Small intestine (tissue), 7 donors: ENCODE measurements around the gene SGO1. TPM values are rescaled to one million over a fixed set of nuclear protein-coding genes. Genes with fewer than 3 reads are reported as not detected.

Experiments
- DNase-seq, 2 donors: peaks; one replicate each; pipeline versions ENCODE4 v3.0.0 to v3.0.0-alpha.2; 2013
- FAIRE-seq: peaks from 2 replicates; lab custom pipeline; 2012; peaks lifted over from hg19 to GRCh38; lab: Jason Lieb, UNC
- H3K27ac ChIP-seq, 3 donors: one replicate each; pipeline ENCODE4 v1.5.1; 2013; ENCODE audit warnings: low read length in 2 of 3, mild to moderate bottlenecking in 2 of 3, control low read depth in 1 of 3, inconsistent platforms in 1 of 3, low read depth in 1 of 3, moderate library complexity in 1 of 3
- H3K27me3 ChIP-seq, 3 donors: one replicate each; pipeline ENCODE4 v1.6.1; 2013; ENCODE audit warnings: low read length in 3 of 3, inconsistent platforms in 1 of 3; ENCODE audit not compliant: control insufficient read depth in 3 of 3, insufficient read depth in 3 of 3
- H3K36me3 ChIP-seq, 3 donors: one replicate each; pipeline ENCODE4 v1.6.1; 2013; ENCODE audit warnings: low read length in 3 of 3, inconsistent platforms in 1 of 3, low read depth in 1 of 3, mild to moderate bottlenecking in 1 of 3, moderate library complexity in 1 of 3; ENCODE audit not compliant: control insufficient read depth in 3 of 3, insufficient read depth in 2 of 3
- H3K4me1 ChIP-seq, 3 donors: one replicate each; pipeline ENCODE4 v1.6.1; 2013; ENCODE audit warnings: low read length in 2 of 3, inconsistent platforms in 1 of 3, low read depth in 1 of 3, mild to moderate bottlenecking in 1 of 3, moderate library complexity in 1 of 3; ENCODE audit not compliant: control insufficient read depth in 3 of 3, insufficient read depth in 2 of 3
- H3K4me3 ChIP-seq, 3 donors: one replicate each; pipeline ENCODE4 v1.5.1; 2013; ENCODE audit warnings: low read length in 3 of 3, control low read depth in 1 of 3, inconsistent platforms in 1 of 3, low read depth in 1 of 3, mild to moderate bottlenecking in 1 of 3, moderate library complexity in 1 of 3
- H3K9me3 ChIP-seq, 2 donors: one replicate each; pipeline ENCODE4 v1.6.1; 2013; ENCODE audit warnings: low read depth in 1 of 2, low read length in 1 of 2; ENCODE audit not compliant: control insufficient read depth in 2 of 2, insufficient read depth in 1 of 2
- WGBS, 3 donors: extraction: QIAGEN DNeasy Blood & Tissue Kit; methylation state at CpG; one replicate each; pipeline ENCODE4 v1.1.7; 2013; 5-methylcytosine and 5-hydroxymethylcytosine counted together
- polyA plus RNA-seq, 4 donors: library from polyadenylated mRNA; stranded (reverse) in 3 of 4; unstranded in 1 of 4; fragments of 200-250 nt in 3 of 4; fragments of 120-200 nt in 1 of 4; gene quantifications; one replicate each; pipeline versions ENCODE4 v1.2.1 to v1.2.3, GENCODE V29; 2013
- donor health status: healthy with polysubstance abuse.
- donor health status: control.
- donor health status: control.
- donor health status: Bipolar disorder and iron deficiency.
- donor health status: healthy.

Gene SGO1
- polyA plus RNA-seq, 4 donors, result 1.6 to 5.8 (median 3.6) TPM

DNA sequence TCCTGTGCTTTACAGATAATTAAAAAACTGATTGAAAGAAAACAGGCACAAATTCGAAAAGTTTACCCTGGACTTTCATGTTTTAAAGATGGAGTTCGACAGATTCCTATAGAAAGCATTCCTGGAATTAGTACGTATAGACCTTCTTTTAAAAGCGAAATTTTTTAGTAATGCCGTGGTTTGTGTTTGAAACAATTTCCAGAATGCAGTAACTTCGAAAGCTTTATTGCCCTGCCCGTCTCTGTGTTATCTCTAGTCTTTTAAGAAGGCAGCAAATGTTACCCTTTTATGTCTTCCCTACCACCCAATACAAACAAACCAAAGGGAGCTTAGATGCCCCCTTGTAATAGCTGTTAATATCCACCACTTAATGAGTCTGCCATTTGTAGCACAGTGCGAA, 39.7 kb downstream of the SGO1 start:
- no peak overlapping the region for H3K4me3 ChIP-seq
- H3K9me3 ChIP-seq, result no peaks in the 10 kb centered on the region
- 87 to 89% (median 88%) methylated on average over 8 of the region's 8 CpGs for WGBS, 3 donors
- no peaks in the 10 kb centered on the region for H3K27me3 ChIP-seq
- H3K36me3 ChIP-seq, result peaks cover 0 to 10% (median 7%) of the 10 kb centered on the region in 3 donors
- FAIRE-seq, result no peak
- H3K27ac ChIP-seq, result no peak overlapping the region
- H3K4me1 ChIP-seq, result no peaks in the 10 kb centered on the region
- no peak for DNase-seq

- DNase-seq, result no peak
- Histone ChIP-seq H3K4me3 (no peak overlapping the region), H3K27me3 (no peaks in the 10 kb centered on the region), H3K36me3 (peaks cover 0 to 10% (median 7%) of the 10 kb centered on the region in 3 donors), H3K27ac (no peak overlapping the region), H3K4me1 (no peaks in the 10 kb centered on the region), H3K9me3 (no peaks in the 10 kb centered on the region)
- FAIRE-seq, result no peak
- 90 to 93% (median 91%) methylated on average over 2 of the region's 2 CpGs for WGBS, 3 donors
These were observed 40.1 kb downstream of the SGO1 start for GRCh38 chr3:20145874-20146273.

GRCh38 chr3:20143519-20143918, 42.5 kb downstream of the SGO1 start:
- WGBS, 3 donors, result 96 to 100% (median 98%) methylated on average over 2 of the region's 2 CpGs
- no peaks in the 10 kb centered on the region for H3K4me1 ChIP-seq
- H3K27ac ChIP-seq, result no peak overlapping the region
- H3K9me3 ChIP-seq, result no peaks in the 10 kb centered on the region
- peaks cover 0 to 12% (median 10%) of the 10 kb centered on the region in 3 donors for H3K36me3 ChIP-seq
- FAIRE-seq, result no peak
- no peaks in the 10 kb centered on the region for H3K27me3 ChIP-seq
- no peak for DNase-seq
- no peak overlapping the region for H3K4me3 ChIP-seq

DNA sequence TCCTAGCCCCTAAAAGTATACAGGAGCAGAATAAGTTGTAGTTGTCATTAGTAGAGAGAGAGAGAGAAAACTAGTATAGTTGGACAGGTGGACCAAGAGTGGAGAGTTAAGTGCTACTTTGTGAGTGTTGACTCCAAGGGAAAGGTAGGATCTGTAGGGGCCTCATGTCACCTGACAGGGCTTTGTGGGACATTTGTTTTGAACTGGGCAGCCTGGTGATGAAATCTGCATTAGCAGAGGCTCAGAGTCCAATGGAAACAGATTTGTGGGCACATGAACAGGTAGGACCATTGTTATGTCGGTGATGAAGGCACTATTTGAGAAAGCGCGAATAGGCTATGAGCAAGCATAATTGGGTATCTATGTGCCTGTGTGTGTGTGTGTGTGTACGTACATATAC, 43.5 kb downstream of the SGO1 start:
- Histone ChIP-seq H3K36me3 (peaks cover 0 to 13% (median 6%) of the 10 kb centered on the region in 3 donors), H3K9me3 (no peaks in the 10 kb centered on the region), H3K27me3 (no peaks in the 10 kb centered on the region), H3K4me1 (no peaks in the 10 kb centered on the region), H3K27ac (no peak overlapping the region), H3K4me3 (no peak overlapping the region)
- FAIRE-seq (no peak), DNase-seq (peak in 1 of 2 donors; percentile 31)
- WGBS, 3 donors, result 96 to 97% (median 97%) methylated on average over 4 of the region's 4 CpGs

- FAIRE-seq (no peak), DNase-seq (peak in 1 of 2 donors; percentile 10)
- peaks cover 0 to 14% (median 7%) of the 10 kb centered on the region in 3 donors for H3K36me3 ChIP-seq
- no peak overlapping the region for H3K27ac ChIP-seq
- no peaks in the 10 kb centered on the region for H3K27me3 ChIP-seq
- WGBS, 3 donors, result 64 to 91% (median 89%) methylated on average over 7 of the region's 7 CpGs
- H3K4me1 ChIP-seq, result no peaks in the 10 kb centered on the region
- no peaks in the 10 kb centered on the region for H3K9me3 ChIP-seq
- H3K4me3 ChIP-seq, result no peak overlapping the region
These were observed 44.2 kb downstream of the SGO1 start for GRCh38 chr3:20141851-20142250.

DNA sequence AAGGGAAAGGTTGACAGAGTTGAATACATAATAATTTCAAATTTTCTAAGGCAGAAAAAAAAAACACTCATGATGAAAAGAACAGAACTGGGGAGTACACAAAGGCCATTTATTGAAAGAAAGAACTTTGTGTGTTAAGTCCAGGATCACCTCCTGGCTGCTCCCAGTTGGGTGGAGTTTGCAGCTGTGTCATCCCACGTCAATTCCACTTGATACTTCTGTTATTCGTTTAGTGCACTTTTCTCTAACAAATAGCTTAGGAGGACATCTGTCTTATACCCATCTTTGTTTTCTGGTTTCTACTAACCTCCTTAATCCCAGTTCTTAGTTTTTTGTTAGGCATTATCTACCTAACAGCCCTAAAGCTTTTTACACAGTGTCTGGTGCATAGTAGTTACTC, 44.7 kb downstream of the SGO1 start:
- no peak overlapping the region for H3K27ac ChIP-seq
- no peak for FAIRE-seq

DNA sequence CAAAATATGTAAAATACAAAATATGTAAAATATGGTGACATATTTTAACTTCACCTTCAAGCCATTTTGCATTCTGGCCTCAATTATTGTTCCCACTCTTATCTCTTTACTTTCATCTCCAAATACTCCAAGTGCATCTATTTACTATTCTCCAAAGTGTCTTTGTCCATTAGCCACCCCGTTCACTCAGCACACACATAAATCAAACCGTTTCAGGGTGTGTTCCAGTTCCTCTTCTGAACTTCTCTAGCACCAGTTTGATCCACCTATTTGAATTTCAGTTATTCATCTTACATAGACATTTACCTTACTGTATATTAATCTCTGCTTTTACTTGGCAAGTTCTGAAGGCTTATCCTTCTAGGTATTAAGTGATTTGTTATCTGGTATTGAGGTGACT, 45.1 kb downstream of the SGO1 start:
- no peaks in the 10 kb centered on the region for H3K27me3 ChIP-seq
- 61 to 69% (median 68%) methylated on average over 2 of the region's 2 CpGs for WGBS, 3 donors
- DNase-seq (no peak), FAIRE-seq (no peak)
- no peak overlapping the region for H3K4me3 ChIP-seq
- H3K36me3 ChIP-seq, result peaks cover 0 to 14% (median 8%) of the 10 kb centered on the region in 3 donors
- H3K9me3 ChIP-seq, result no peaks in the 10 kb centered on the region
- H3K27ac ChIP-seq, result no peak overlapping the region
- no peaks in the 10 kb centered on the region for H3K4me1 ChIP-seq

More for the DNA sequence above, 44.7 kb downstream of the SGO1 start:
- Histone ChIP-seq H3K9me3 (no peaks in the 10 kb centered on the region), H3K36me3 (peaks cover 0 to 14% (median 8%) of the 10 kb centered on the region in 3 donors), H3K4me3 (no peak overlapping the region), H3K27me3 (no peaks in the 10 kb centered on the region), H3K4me1 (no peaks in the 10 kb centered on the region)
- WGBS, 3 donors, result 65 to 88% (median 81%) methylated on average over 2 of the region's 2 CpGs
- no peak for DNase-seq

DNA sequence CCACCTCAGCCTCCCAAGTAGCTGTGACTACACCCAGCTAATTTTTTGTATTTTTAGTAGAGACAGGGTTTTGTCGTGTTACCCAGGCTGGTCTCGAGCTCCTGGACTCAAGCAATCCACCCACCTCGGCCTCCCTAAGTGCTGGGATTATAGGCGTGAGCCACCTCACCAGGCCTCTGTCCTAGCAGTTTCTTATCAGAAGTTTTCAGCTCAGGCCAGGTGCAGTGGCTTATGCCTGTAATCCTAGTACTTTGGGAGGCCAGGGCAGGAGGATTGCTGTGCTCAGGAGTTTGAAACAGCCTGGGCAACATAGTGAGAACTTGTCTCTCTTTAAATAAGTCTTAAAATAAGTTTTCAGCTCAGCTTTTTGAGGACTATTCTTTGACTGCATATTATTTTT, 48.4 kb downstream of the SGO1 start:
- FAIRE-seq, result no peak
- no peaks in the 10 kb centered on the region for H3K27me3 ChIP-seq
- no peak overlapping the region for H3K4me3 ChIP-seq
- peaks cover 0 to 14% (median 8%) of the 10 kb centered on the region in 3 donors for H3K36me3 ChIP-seq
- H3K27ac ChIP-seq, result no peak overlapping the region
- no peak for DNase-seq
- no peaks in the 10 kb centered on the region for H3K9me3 ChIP-seq
- WGBS, 3 donors, result 85 to 98% (median 89%) methylated on average over 4 of the region's 4 CpGs
- no peaks in the 10 kb centered on the region for H3K4me1 ChIP-seq

DNA sequence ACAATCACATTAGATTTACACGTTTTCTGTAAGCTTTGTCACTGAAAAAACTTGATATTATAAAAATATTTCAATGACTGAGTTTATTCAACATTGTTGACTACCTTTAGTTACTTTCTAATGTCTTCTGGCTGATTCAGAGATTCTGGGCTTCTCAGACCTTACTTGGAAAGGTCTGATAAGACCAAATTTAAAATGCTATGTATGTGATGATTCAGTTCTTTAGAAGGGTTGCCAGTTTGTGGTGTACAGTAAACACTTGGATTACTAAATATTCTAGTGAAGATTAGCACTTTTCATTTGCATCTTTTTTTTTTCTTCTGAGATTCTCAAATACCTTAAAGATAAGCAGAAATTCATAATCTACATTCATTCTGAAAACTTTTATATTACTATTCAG, 49.8 kb downstream of the SGO1 start:
- H3K27me3 ChIP-seq, result no peaks in the 10 kb centered on the region
- no peaks in the 10 kb centered on the region for H3K4me1 ChIP-seq
- 87 to 92% (median 87%) methylated on average over 1 of the region's 1 CpG for WGBS, 3 donors
- DNase-seq (no peak), FAIRE-seq (no peak)
- no peaks in the 10 kb centered on the region for H3K9me3 ChIP-seq
- H3K27ac ChIP-seq, result no peak overlapping the region
- peaks cover 0 to 12% (median 4%) of the 10 kb centered on the region in 3 donors for H3K36me3 ChIP-seq
- no peak overlapping the region for H3K4me3 ChIP-seq
